GM18868 (cell line): ENCODE results near the gene GRIN2A.

Experiments used
- ATAC-seq: cut with Tn5 transposase; IDR thresholded peaks from one replicate; pipeline ENCODE4 v1.9.1; 2021; ENCODE audit warnings: mild to moderate bottlenecking, moderate library complexity; ENCODE audit not compliant: unreplicated experiment

The GRIN2A gene

GRCh38 chr16:9971907-9972306, 210.3 kb downstream of the GRIN2A start:
- no peak for ATAC-seq

DNA sequence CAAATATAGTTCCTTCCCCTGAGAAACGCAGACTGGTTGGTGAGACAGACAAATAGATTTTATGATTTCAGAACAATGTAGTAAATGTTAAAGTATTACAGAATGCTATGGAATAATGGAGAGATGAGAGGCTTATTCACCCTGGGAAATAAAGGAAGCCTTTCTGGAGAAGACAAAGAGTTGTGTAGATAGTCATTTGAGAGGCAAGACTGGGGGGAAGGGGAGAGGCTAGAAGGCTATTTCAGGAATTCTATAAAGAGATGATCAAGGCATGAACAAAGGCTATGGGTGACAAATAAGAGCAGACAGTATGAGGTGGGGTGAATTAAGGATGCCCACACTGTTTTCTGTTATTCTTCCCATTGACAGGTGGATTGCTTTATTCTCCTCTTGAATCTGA, 211.4 kb downstream of the GRIN2A start:
- ATAC-seq: no peak

GRCh38 chr16:9970244-9970643, 212.0 kb downstream of the GRIN2A start:
- no peak for ATAC-seq

GRCh38 chr16:9969580-9969979, 212.6 kb downstream of the GRIN2A start:
- no peak for ATAC-seq

GRCh38 chr16:9966569-9967157, 215.6 kb downstream of the GRIN2A start:
- ATAC-seq: peak; percentile 94

GRCh38 chr16:9965079-9965478, 217.1 kb downstream of the GRIN2A start:
- ATAC-seq: no peak

DNA sequence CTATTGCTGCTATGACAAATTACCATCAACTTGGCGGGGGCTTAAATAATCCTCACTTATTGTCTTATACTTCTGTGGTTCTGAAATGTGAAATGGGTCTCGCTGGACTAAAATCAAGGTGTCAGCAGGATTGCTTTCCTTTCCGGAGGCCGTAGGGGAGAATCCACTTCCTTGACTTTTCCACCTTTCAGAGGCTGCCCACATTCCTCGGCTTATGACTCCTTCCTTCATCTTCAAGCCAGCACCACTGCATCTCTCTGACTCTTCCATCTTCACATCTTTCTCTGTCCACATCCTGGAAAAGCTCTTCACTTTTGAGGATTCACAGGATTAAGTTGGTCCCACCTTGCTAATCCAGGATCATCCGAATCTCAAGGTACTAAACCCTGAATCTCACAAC, 217.8 kb downstream of the GRIN2A start:
- ATAC-seq: no peak

DNA sequence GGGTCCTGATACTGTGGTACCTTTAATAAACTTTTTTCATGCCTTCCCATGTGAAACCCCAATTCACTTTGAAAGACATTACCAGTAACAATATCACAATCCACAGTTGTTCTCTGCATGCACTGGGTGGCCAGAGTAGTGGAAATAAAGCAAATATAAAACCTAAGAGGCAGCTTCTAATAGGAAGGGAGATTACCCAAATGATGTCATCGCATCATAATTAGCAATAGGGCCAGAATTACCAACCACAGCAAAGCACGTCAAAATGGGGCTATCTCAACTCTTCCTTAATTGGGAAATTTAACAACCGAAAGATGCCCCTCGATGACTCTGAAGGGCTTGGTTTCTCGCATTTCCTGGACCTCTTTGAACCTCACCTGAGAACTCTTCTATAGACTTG, 224.8 kb downstream of the GRIN2A start:
- no peak for ATAC-seq

- ATAC-seq: no peak
Measured at GRCh38 chr16:9957002-9957401, 225.2 kb downstream of the GRIN2A start.

DNA sequence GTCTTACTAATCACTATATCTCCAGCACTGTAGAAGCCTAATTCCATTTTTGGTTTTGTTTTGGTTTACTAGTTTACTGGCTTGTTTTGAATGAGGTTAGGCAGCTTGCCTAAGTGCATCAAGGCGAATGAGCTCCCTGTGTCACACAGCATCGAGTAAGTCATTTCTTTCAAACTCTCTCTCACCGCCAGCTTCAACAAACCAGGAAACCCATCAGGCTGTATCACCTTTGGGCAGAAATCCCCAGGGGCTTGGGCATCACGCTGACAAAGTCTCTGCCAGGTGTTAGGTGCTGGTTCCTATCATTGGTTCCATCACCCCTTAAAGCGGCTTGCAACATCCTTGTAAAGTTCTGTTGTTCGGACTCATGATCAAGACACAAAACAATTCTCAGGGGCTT, 226.6 kb downstream of the GRIN2A start:
- ATAC-seq: no peak

DNA sequence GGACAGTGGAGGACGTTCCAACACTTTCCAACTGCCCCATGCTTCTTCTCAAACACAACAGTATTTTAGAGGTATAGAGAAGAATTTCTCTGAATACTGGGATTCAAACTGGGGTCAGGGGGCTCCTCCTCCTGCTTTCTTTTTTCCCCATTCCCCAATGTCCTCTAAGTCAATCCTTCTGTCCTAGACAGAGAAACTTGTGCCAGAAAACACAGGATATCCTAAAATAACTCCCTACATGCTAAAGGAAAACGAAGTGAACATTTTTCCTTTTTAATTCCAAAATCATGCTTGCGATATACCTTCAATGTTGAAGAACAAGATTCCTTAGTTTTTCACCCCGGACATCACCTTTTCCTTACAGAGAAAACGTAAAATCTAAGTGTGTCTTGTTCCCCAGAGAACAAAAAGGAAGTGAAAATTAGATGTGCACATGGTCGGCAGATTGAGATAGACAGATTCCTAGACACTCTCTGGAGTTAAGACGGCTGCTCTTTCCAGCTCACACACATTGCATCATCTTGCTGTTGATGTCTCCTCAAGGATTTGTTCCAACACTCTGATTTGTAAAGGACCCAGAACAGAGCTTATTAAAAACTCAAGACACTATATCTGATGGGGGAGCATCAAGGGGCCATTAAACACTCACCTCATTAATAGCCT, 228.2 kb downstream of the GRIN2A start:
- no peak for ATAC-seq

GRCh38 chr16:9950658-9951057, 231.6 kb downstream of the GRIN2A start:
- ATAC-seq: no peak

GRCh38 chr16:9949396-9949795, 232.8 kb downstream of the GRIN2A start:
- ATAC-seq: no peak

- no peak for ATAC-seq
Measured at GRCh38 chr16:9948933-9949332, 233.3 kb downstream of the GRIN2A start.

GRCh38 chr16:9946022-9946720, 236.1 kb downstream of the GRIN2A start:
- ATAC-seq: no peak

DNA sequence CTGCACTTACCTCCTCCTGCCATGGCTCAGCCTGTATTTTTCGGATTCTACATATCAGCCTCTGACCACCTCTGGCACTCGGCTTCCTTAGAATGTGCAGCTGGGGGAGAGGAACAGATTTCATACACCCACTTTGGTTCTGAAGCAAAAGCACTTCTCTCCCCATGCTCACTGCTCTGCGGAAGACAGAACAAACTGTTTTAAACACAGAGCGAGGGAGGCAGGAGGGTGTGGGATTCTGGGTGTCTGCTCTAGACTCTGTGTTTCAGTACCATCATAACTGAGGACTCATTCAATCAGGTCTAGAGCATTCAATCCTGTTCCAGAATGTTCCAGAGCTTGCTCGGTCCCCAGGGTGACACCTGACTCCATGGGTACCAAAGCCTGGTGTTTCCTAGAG, 239.1 kb downstream of the GRIN2A start:
- ATAC-seq: no peak

DNA sequence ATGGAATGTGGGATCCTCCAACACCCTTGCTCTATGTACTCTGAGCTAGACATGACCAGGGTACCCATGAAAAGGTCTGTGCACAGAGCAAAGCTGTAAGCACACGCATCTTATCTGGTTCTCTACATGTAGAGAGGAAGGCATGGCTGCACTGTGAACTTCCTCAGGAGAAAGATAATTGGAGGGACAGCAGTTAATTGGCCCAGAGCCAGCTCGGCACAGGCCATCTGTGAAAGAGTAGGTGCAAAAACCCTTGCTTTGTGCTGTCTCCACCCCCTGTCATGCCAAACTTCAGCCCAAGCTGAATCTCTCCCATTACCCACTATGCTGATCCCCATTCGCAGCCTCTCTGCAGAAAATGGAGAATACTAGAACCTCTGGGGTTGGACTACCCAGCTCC, 241.0 kb downstream of the GRIN2A start:
- ATAC-seq: no peak

DNA sequence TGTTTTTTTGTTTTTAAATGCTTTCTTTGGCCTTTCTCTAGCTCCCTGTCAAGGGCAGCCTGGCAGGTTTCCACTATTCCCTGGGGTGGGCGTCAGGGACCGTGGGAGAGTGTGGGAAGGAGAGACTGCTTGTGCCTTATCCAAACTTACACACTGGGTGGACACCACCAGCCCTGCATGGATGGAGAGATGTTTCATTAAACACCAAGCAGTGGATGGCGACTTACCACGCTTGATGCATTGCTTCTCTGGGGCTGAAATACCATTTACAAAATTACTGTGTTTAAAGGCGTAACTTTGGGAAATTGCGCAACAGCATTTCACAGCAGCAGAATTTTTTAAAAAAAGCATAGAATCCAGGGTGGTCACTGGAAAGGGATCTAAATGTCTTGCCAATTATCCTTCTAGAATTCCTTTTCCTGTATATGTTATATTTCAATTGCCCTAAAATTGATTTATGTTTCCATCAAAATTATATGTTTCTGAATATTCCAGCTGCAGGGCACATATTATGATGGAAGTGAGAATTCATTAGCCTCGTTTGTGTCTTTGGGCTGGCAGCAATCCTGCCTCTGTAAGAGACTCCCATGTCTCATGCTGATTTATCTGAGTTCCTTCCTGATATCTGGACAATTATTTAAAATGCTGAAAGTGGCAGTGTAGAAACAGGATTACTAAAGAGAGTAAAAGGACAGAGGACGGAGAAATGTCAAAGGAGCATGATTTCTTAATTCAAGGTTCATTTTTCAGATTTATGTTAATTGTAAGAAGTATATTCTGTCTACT, 247.3 kb downstream of the GRIN2A start:
- no peak for ATAC-seq

- ATAC-seq: no peak
Measured at GRCh38 chr16:9932919-9933653, 249.1 kb downstream of the GRIN2A start.

DNA sequence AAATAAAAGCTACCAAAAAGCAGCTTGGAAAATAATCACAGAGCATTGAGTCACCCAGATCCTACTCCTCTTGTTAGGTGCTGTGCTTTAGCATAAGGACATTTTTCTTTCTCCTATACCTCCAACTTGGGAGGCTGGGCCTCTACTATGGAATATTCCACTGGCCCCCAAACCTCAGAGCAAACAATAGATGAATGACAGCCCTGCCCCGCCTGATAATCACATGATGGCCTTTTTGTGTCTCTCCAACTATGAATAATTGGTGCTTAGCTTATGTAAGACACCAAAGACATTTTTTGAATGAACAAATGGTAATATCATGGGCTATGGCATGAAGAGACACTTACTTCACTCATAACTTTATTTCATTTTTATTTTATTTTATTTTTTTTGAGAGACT, 250.2 kb downstream of the GRIN2A start:
- ATAC-seq: no peak

- no peak for ATAC-seq
Measured at GRCh38 chr16:9929836-9930235, 252.4 kb downstream of the GRIN2A start.
